GM12875 (cell line): ENCODE measurements around the gene VCL.

ENCODE experiments used
- H3K4me3 ChIP-seq: one replicate; pipeline ENCODE4 v1.5.1; 2011; ENCODE audit warnings: low read depth, low read length, control low read depth
- CTCF ChIP-seq: IDR thresholded peaks from 2 replicates; pipeline ENCODE4 v1.5.1; 2011; ENCODE audit warnings: low read depth, mild to moderate bottlenecking, control low read depth, inconsistent platforms, low read length, moderate library complexity, borderline replicate concordance; ENCODE audit not compliant: insufficient read depth

VCL gene

DNA sequence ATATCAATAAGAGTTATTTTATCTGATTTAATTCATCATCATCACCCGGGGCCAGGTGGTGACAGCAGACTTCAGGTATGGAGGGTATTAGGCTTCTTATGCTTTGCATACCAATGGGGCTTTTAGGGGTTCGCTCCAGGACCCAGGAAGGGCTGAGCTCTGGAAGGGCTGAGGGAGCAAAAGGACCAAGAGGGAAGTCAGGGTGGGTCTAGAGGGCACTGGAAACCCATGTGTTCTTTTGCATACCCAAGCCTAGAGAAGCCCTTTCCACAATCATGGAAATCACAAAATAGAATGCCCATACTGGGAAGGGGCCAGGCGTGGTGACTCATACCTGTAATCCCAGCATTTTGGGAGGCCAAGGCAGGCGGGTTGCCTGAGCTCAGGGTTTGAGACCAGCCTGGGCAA is 30.9 kb upstream of the VCL start:
- H3K4me3 ChIP-seq: no peak overlapping the region
- no peak for TF ChIP-seq CTCF

DNA sequence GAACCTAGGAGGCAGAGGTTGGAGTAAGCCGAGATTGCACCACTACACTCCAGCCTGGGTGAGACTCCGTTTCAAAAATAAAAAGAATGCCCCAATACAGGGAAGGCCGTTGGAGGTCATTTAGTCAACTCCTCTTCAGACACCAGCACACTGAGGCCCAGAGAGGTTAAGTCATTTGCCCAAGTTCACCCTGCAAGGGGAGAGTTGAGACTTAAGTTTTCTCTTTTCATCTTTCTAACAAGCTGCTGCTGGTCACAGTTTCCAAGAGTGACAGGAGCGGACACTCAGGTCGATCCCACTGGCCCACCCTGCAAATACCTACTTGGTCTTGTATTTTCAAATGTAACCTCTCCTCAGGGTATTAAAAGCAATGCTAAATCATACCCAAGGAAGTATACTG is 30.4 kb upstream of the VCL start:
- H3K4me3 ChIP-seq: no peak overlapping the region
- no peak for TF ChIP-seq CTCF

DNA sequence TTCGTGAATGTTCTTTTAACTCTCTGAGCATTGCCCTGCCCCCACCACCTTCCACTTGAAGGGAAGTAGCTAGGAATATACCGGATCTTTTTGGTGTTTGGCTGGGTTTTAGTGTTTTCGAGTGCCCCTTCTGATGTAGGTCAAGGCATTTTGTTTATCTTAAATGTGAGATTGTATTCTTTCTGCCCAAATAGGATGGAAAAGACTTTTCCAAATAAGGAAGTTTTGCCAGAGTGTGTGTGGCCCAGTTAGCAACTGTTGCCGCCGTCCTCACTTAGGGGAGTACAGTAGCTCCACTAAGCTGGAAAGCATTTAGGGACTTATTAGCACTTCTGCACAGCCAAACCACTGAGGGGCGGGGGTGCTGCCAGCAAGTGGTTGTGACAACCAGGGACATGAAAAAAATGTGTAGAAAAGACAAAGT is 29.8 kb upstream of the VCL start:
- TF ChIP-seq CTCF: no peak
- no peak overlapping the region for H3K4me3 ChIP-seq

- TF ChIP-seq CTCF: no peak
- H3K4me3 ChIP-seq: no peak overlapping the region
These were observed 28.6 kb upstream of the VCL start for GRCh38 chr10:73969224-73969841.

- TF ChIP-seq CTCF: no peak
- H3K4me3 ChIP-seq: no peak overlapping the region
These were observed 27.1 kb upstream of the VCL start for GRCh38 chr10:73970845-73971244.

- TF ChIP-seq CTCF: no peak
- no peak overlapping the region for H3K4me3 ChIP-seq
These were observed 26.1 kb upstream of the VCL start for GRCh38 chr10:73971636-73972354.

DNA sequence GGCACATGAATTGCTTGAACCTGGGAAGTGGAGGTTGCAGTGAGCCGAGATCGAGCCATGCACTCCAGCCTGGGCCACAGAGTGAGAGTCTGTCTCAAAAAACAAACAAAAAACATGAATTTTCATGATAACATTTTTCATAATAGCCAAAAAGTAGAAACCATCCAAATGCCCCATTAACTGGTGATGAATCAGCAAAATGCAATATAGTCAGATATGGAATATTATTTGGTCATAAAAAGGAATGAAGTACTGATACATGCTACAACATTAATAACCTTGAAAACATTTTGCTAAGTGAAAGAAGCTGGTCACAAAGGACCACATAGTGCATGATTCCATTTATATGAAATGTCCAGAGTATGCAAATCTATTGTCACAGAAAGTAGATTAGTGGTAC is 24.5 kb upstream of the VCL start:
- no peak overlapping the region for H3K4me3 ChIP-seq
- no peak for TF ChIP-seq CTCF
